A549 (cell line): Measurements from ENCODE around the gene PCNT. TPM values are rescaled to one million over a fixed set of nuclear protein-coding genes. Genes with fewer than 3 reads are reported as not detected.

Experiments used
- ATAC-seq, 2 experiments: fragments of 200-7000 bp in 1 of 2; fragments of >200 bp in 1 of 2; cut with Nextera tagmentation in 1 of 2; cut with Tn5 transposase in 1 of 2; 3 replicates each; pipeline versions ENCODE4 v1.8.0 to v1.9.1; 2018 to 2020; ENCODE audit warnings: mild to moderate bottlenecking in 1 of 2, moderate library complexity in 1 of 2
- CTCF ChIA-PET: fragments of 300-600 bp; sonication (Branson Sonifier 250); formaldehyde crosslinking; extraction: SDS; loops from one replicate; lab custom pipeline; 2021; ENCODE audit warnings: antibody characterized with exemption, inconsistent platforms; lab: Yijun Ruan, JAX
- POLR2A ChIA-PET: fragments of 350-600 bp; formaldehyde crosslinking; extraction: SDS; loops from one replicate; lab custom pipeline; 2021; ENCODE audit warnings: antibody characterized with exemption, inconsistent platforms; lab: Yijun Ruan, JAX
- DNase-seq, 2 experiments: peaks; one replicate each; pipeline versions ENCODE4 v3.0.0 to v3.0.0-alpha.2; 2011 to 2016; ENCODE audit warnings: low read depth in 1 of 2, low spot score in 1 of 2
- FAIRE-seq: peaks from 2 replicates; lab custom pipeline; 2011; peaks lifted over from hg19 to GRCh38; lab: Jason Lieb, UNC
- H3K27ac ChIP-seq, 2 experiments: fragments of >200 bp; sonication (Bioruptor Twin); formaldehyde crosslinking; 3 replicates each; pipeline ENCODE4 v1.5.1; 2016 to 2017
- H3K4me1 ChIP-seq: fragments of >200 bp; sonication (Bioruptor Twin); formaldehyde crosslinking; 3 replicates; pipeline ENCODE4 v1.6.1; 2016
- H3K4me2 ChIP-seq: fragments of >200 bp; sonication (Bioruptor Twin); formaldehyde crosslinking; 3 replicates; pipeline ENCODE4 v1.6.1; 2016
- H3K4me3 ChIP-seq: fragments of >200 bp; sonication (Bioruptor Twin); formaldehyde crosslinking; 3 replicates; pipeline ENCODE4 v1.5.1; 2016
- H3K9me3 ChIP-seq: fragments of >200 bp; sonication (Bioruptor Twin); formaldehyde crosslinking; 3 replicates; pipeline ENCODE4 v1.6.1; 2016
- BCL3 ChIP-seq: fragments of >200 bp; sonication (Bioruptor Twin); formaldehyde crosslinking; IDR thresholded peaks from 3 replicates; pipeline ENCODE4 v1.6.1; 2016
- CBX2 ChIP-seq: fragments of 200-600 bp; sonication (generic); IDR thresholded peaks from 2 replicates; pipeline ENCODE4 v1.6.1; 2016; ENCODE audit warnings: low read depth, mild to moderate bottlenecking, borderline replicate concordance
- CBX8 ChIP-seq: fragments of 200-600 bp; sonication (generic); IDR thresholded peaks from 2 replicates; pipeline ENCODE4 v1.6.1; 2016
- CEBPB ChIP-seq, 2 experiments: fragments of >200 bp in 1 of 2; sonication (Bioruptor Twin) in 1 of 2; formaldehyde crosslinking in 1 of 2; IDR thresholded peaks; 2 replicates each; pipeline ENCODE4 v1.6.1; 2012 to 2016
- CHD2 ChIP-seq: fragments of 150-350 bp; IDR thresholded peaks from 2 replicates; pipeline ENCODE4 v1.6.1; 2014; ENCODE audit warnings: low read length; ENCODE audit not compliant: partially characterized antibody
- CHD4 ChIP-seq: fragments of 200-600 bp; sonication (generic); IDR thresholded peaks from 2 replicates; pipeline ENCODE4 v1.6.1; 2016; ENCODE audit warnings: antibody characterized with exemption, mild to moderate bottlenecking, borderline replicate concordance
- E2F6 ChIP-seq: IDR thresholded peaks from 2 replicates; pipeline ENCODE4 v1.6.1; 2012; ENCODE audit warnings: low read depth, borderline replicate concordance
- EHMT2 ChIP-seq: fragments of 200-600 bp; sonication (generic); IDR thresholded peaks from 2 replicates; pipeline ENCODE4 v1.6.1; 2016; ENCODE audit warnings: antibody characterized with exemption, low read depth, mild to moderate bottlenecking, moderate library complexity
- ELK1 ChIP-seq: fragments of 150-350 bp; IDR thresholded peaks from 2 replicates; pipeline ENCODE4 v1.6.1; 2014; ENCODE audit warnings: low read depth, mild to moderate bottlenecking, low read length
- ESRRA ChIP-seq: fragments of 150-350 bp; IDR thresholded peaks from 2 replicates; pipeline ENCODE4 v1.6.1; 2014; ENCODE audit warnings: mild to moderate bottlenecking, low read length, borderline replicate concordance
- FOSL2 ChIP-seq, 2 experiments: fragments of 450-650 bp in 1 of 2; fragments of >200 bp in 1 of 2; sonication (Bioruptor Twin) in 1 of 2; formaldehyde crosslinking; IDR thresholded peaks; 2 replicates each; pipeline versions ENCODE4 v1.5.0 to v1.6.1; 2016 to 2020; ENCODE audit warnings: mild to moderate bottlenecking in 1 of 2, moderate library complexity in 1 of 2
- FOXS1 ChIP-seq: fragments of 250-450 bp; sonication (Bioruptor Pico); IDR thresholded peaks from 2 replicates; pipeline ENCODE4 v1.5.0; 2020; ENCODE audit warnings: mild to moderate bottlenecking, moderate library complexity
- HES2 ChIP-seq: fragments of >200 bp; sonication (Bioruptor Twin); formaldehyde crosslinking; IDR thresholded peaks from 2 replicates; pipeline ENCODE4 v1.6.1; 2016
- HEYL ChIP-seq: fragments of 250-450 bp; sonication (Bioruptor Pico); IDR thresholded peaks from 2 replicates; pipeline ENCODE4 v1.8.0; 2021; ENCODE audit warnings: mild to moderate bottlenecking, moderate library complexity
- HOXA7 ChIP-seq: fragments of 250-450 bp; sonication (Bioruptor Pico); IDR thresholded peaks from 2 replicates; pipeline ENCODE4 v1.5.0; 2020; ENCODE audit warnings: mild to moderate bottlenecking, moderate library complexity
- KDM5A ChIP-seq: fragments of 200-600 bp; sonication (generic); IDR thresholded peaks from 2 replicates; pipeline ENCODE4 v1.6.1; 2016; ENCODE audit warnings: antibody characterized with exemption, mild to moderate bottlenecking
- MAFK ChIP-seq: fragments of 450-650 bp; IDR thresholded peaks from 2 replicates; pipeline ENCODE4 v1.6.1; 2014; ENCODE audit not compliant: partially characterized antibody
- MAX ChIP-seq: IDR thresholded peaks from 2 replicates; pipeline ENCODE4 v1.6.1; 2012
- MAZ ChIP-seq: fragments of 150-350 bp; IDR thresholded peaks from 2 replicates; pipeline ENCODE4 v1.6.1; 2014; ENCODE audit warnings: antibody characterized with exemption, low read depth, low read length, borderline replicate concordance
- MYC ChIP-seq: IDR thresholded peaks from 2 replicates; pipeline ENCODE4 v1.6.1; 2012; ENCODE audit warnings: mild to moderate bottlenecking, inconsistent platforms, low read length, improper control_type of control experiment, borderline replicate concordance
- NPAS2 ChIP-seq: fragments of 250-450 bp; sonication (Bioruptor Pico); IDR thresholded peaks from 2 replicates; pipeline ENCODE4 v1.8.0; 2022; ENCODE audit warnings: mild to moderate bottlenecking, moderate library complexity, borderline replicate concordance
- NR3C1 ChIP-seq: fragments of >200 bp; sonication (Bioruptor Twin); formaldehyde crosslinking; IDR thresholded peaks from 3 replicates; pipeline ENCODE4 v1.6.1; 2017
- POLR2A ChIP-seq: IDR thresholded peaks from 2 replicates; pipeline ENCODE4 v1.6.1; 2012; ENCODE audit warnings: mild to moderate bottlenecking, low read length
- POLR2AphosphoS2 ChIP-seq: conservative IDR thresholded peaks from 2 replicates; pipeline ENCODE4 v1.6.1; 2012; ENCODE audit warnings: low read length, improper control_type of control experiment, inconsistent platforms
- RAD21 ChIP-seq, 2 experiments: fragments of >200 bp in 1 of 2; sonication (Bioruptor Twin) in 1 of 2; formaldehyde crosslinking in 1 of 2; IDR thresholded peaks in 1 of 2; conservative IDR thresholded peaks in 1 of 2; 2 replicates in 1 of 2; 3 replicates in 1 of 2; pipeline ENCODE4 v1.6.1; 2012 to 2018; ENCODE audit warnings: inconsistent platforms in 1 of 2
- RARB ChIP-seq: fragments of 250-450 bp; sonication (Bioruptor Pico); IDR thresholded peaks from 2 replicates; pipeline ENCODE4 v1.8.0; 2021; ENCODE audit warnings: mild to moderate bottlenecking, moderate library complexity
- RCOR1 ChIP-seq: fragments of 150-350 bp; IDR thresholded peaks from 2 replicates; pipeline ENCODE4 v1.6.1; 2014; ENCODE audit warnings: antibody characterized with exemption, low read length, low read depth
- RFX5 ChIP-seq: fragments of 450-650 bp; IDR thresholded peaks from 2 replicates; pipeline ENCODE4 v1.7.1; 2014; ENCODE audit warnings: antibody characterized with exemption, mild to moderate bottlenecking, moderate library complexity
- RNF2 ChIP-seq: fragments of 200-600 bp; sonication (generic); IDR thresholded peaks from 2 replicates; pipeline ENCODE4 v1.6.1; 2016; ENCODE audit warnings: low read depth, mild to moderate bottlenecking, antibody characterized with exemption, moderate library complexity, borderline replicate concordance
- USF2 ChIP-seq: fragments of 450-650 bp; IDR thresholded peaks from 2 replicates; pipeline ENCODE4 v1.6.1; 2014; ENCODE audit warnings: antibody characterized with exemption
- ZNF302 ChIP-seq: fragments of 250-450 bp; sonication (Bioruptor Pico); IDR thresholded peaks from 2 replicates; pipeline ENCODE4 v1.9.0; 2021; ENCODE audit warnings: inconsistent platforms, mild to moderate bottlenecking, moderate library complexity
- WGBS: methylation state at CpG from one replicate; pipeline ENCODE4 v1.1.6; 2017; ENCODE audit errors: missing lambda C conversion rate; 5-methylcytosine and 5-hydroxymethylcytosine counted together
- polyA plus RNA-seq, 4 experiments: library from polyadenylated mRNA; depleted of rRNA in 3 of 4; stranded (reverse); fragments of >200 nt; fragmentation: RNase III in 1 of 4; extraction: RNeasy Plus Mini Kit Qiagen cat#74134 plus additional on column Dnase treatment in 1 of 4; gene quantifications; 2 replicates in 3 of 4; 3 replicates in 1 of 4; pipeline ENCODE4 v1.2.3, GENCODE V29; 2011 to 2017

PCNT gene
- polyA plus RNA-seq, 2 of the 4 experiments (the other 2 are of a cell fraction): 11.1 to 14.6 TPM

GRCh38 chr21:46491553-46491952 is 167.6 kb downstream of the PCNT start:
- Histone ChIP-seq H3K4me3 (no peak overlapping the region), H3K27ac (no peak overlapping the region), H3K9me3 (0 out of 3 replicates have a peak, but pooled peaks cover 3% of the 10 kb centered on the region)
- CTCF ChIA-PET: interaction anchor here (1.8 kb wide), 1 partner anchor 11 kb away, joined by 6 read pairs; no protein-coding TSS in a partner anchor
- POLR2A ChIA-PET: no interaction called here
- TF ChIP-seq HES2 (no peak), POLR2AphosphoS2 (no peak), MYC (no peak), ESRRA (no peak), RCOR1 (no peak), USF2 (no peak), EHMT2 (no peak), RAD21 (conservative IDR thresholded peaks at IDR 0.05 in 1 of 2, IDR thresholded peaks at IDR 0.05 in 1 of 2) (no peak), POLR2A (no peak), MAZ (no peak), RARB (CRISPR knock-in tag) (no peak), CBX2 (no peak), ZNF302 (CRISPR knock-in tag) (no peak), RNF2 (no peak), NPAS2 (CRISPR knock-in tag) (no peak), FOXS1 (no peak), CHD2 (no peak), E2F6 (no peak), MAFK (no peak)
- TF ChIP-seq, all 56 proteins: peak for 0
- Histone ChIP-seq H3K4me2 (no peak overlapping the region), H3K4me1 (no peaks in the 10 kb centered on the region)
- FAIRE-seq (no peak), DNase-seq (no peak), ATAC-seq (no peak)
- 94% methylated on average over 3 of the region's 3 CpGs for WGBS

GRCh38 chr21:46492851-46493250 is 168.9 kb downstream of the PCNT start:
- POLR2A ChIA-PET: no interaction called here
- no peak for FAIRE-seq
- Histone ChIP-seq H3K4me2 (no peak overlapping the region), H3K9me3 (0 out of 3 replicates have a peak, but pooled peaks cover 3% of the 10 kb centered on the region), H3K4me1 (no peaks in the 10 kb centered on the region), H3K27ac (no peak overlapping the region), H3K4me3 (no peak overlapping the region)
- no peak for ATAC-seq
- TF ChIP-seq CEBPB (IDR thresholded peaks at IDR 0.05) (no peak), RFX5 (no peak), HES2 (no peak), HOXA7 (CRISPR knock-in tag) (no peak), NR3C1 (no peak), HEYL (CRISPR knock-in tag) (no peak), BCL3 (no peak), RCOR1 (no peak), CBX8 (no peak), USF2 (no peak), KDM5A (no peak), CHD4 (no peak), NPAS2 (CRISPR knock-in tag) (no peak), CHD2 (no peak), FOSL2 (IDR thresholded peaks at IDR 0.05) (no peak), FOSL2 (CRISPR knock-in tag; IDR thresholded peaks at IDR 0.05) (no peak), CBX2 (no peak), ELK1 (no peak), MAX (no peak)
- CTCF ChIA-PET: no interaction called here
- 86% methylated on average over 5 of the region's 5 CpGs for WGBS
- no peak for DNase-seq
